Activated naive CD4-positive, alpha-beta T cell treated with anti-CD3 and anti-CD28 coated beads, Interleukin-2, amount 50 U/mL, for 16 hours (primary cell): ENCODE results near the gene MCTP1.

Experiments used
- DNase-seq: peaks from one replicate; pipeline ENCODE4 v3.0.0-alpha.2; 2020

Gene MCTP1

GRCh38 chr5:94793816-94794198, 491.1 kb downstream of the MCTP1 start:
- DNase-seq, result no peak

- DNase-seq, result no peak
Measured at GRCh38 chr5:94793113-94793815, 491.6 kb downstream of the MCTP1 start.

GRCh38 chr5:94791829-94792228, 493.1 kb downstream of the MCTP1 start:
- DNase-seq, result no peak

GRCh38 chr5:94788527-94788926, 496.4 kb downstream of the MCTP1 start:
- DNase-seq, result no peak

GRCh38 chr5:94784536-94785505, 500.1 kb downstream of the MCTP1 start:
- no peak for DNase-seq

- no peak for DNase-seq
Measured at GRCh38 chr5:94782383-94782782, 502.5 kb downstream of the MCTP1 start.

- no peak for DNase-seq
Measured at GRCh38 chr5:94779684-94780083, 505.2 kb downstream of the MCTP1 start.

- DNase-seq, result no peak
Measured at GRCh38 chr5:94778732-94779131, 506.2 kb downstream of the MCTP1 start.

GRCh38 chr5:94778299-94778698, 506.6 kb downstream of the MCTP1 start:
- no peak for DNase-seq

- no peak for DNase-seq
Measured at GRCh38 chr5:94777056-94777880, 507.6 kb downstream of the MCTP1 start.

- DNase-seq, result no peak
Measured at GRCh38 chr5:94776167-94776566, 508.7 kb downstream of the MCTP1 start.

- no peak for DNase-seq
Measured at GRCh38 chr5:94775088-94775487, 509.8 kb downstream of the MCTP1 start.

GRCh38 chr5:94771742-94772141, 513.2 kb downstream of the MCTP1 start:
- DNase-seq, result no peak

GRCh38 chr5:94769996-94770395, 514.9 kb downstream of the MCTP1 start:
- DNase-seq, result no peak

GRCh38 chr5:94761786-94762185, 523.1 kb downstream of the MCTP1 start:
- DNase-seq, result no peak

GRCh38 chr5:94761055-94761454, 523.8 kb downstream of the MCTP1 start:
- DNase-seq, result no peak

- no peak for DNase-seq
Measured at GRCh38 chr5:94759961-94760360, 524.9 kb downstream of the MCTP1 start.

GRCh38 chr5:94759022-94759421, 525.9 kb downstream of the MCTP1 start:
- DNase-seq, result no peak

- DNase-seq, result no peak
Measured at GRCh38 chr5:94754824-94755223, 530.1 kb downstream of the MCTP1 start.

GRCh38 chr5:94751460-94751859, 533.4 kb downstream of the MCTP1 start:
- DNase-seq, result no peak

GRCh38 chr5:94750681-94751080, 534.2 kb downstream of the MCTP1 start:
- DNase-seq, result no peak

GRCh38 chr5:94749042-94749441, 535.9 kb downstream of the MCTP1 start:
- no peak for DNase-seq

GRCh38 chr5:94748212-94748611, 536.7 kb downstream of the MCTP1 start:
- no peak for DNase-seq
